K562 (cell line): ENCODE results near the gene BRAT1. TPM values are rescaled to one million over a fixed set of nuclear protein-coding genes. Genes with fewer than 3 reads are reported as not detected.

Experiments used
- ATAC-seq: fragments of 200-7000 bp; cut with Tn5 transposase; 3 replicates; pipeline ENCODE4 v1.9.1; 2020; ENCODE audit warnings: moderate library complexity
- BruUV-seq: library from RNA; stranded (reverse); fragments of 400-500 nt; replicated peaks from 2 replicates; lab custom pipeline; 2021; lab: Mats Ljungman, UMichigan
- CTCF ChIA-PET: fragments of 300-600 bp; formaldehyde crosslinking; extraction: SDS; loops from one replicate; lab custom pipeline; 2021; ENCODE audit warnings: low intra/inter-chr PET ratio; lab: Yijun Ruan, JAX
- POLR2A ChIA-PET: fragments of 300-600, 350-650 bp; sonication (Branson Sonifier 250); formaldehyde crosslinking; extraction: SDS; loops from one replicate; lab custom pipeline; 2021; ENCODE audit warnings: antibody characterized with exemption, inconsistent platforms; lab: Yijun Ruan, JAX
- DNase-seq, 4 experiments: peaks; one replicate each; pipeline versions ENCODE4 v3.0.0 to v3.0.0-alpha.2; 2011 to 2018; ENCODE audit warnings: low spot score in 3 of 4, mixed read lengths in 3 of 4; ENCODE audit errors: extremely low read depth in 1 of 4
- FAIRE-seq: peaks from 2 replicates; lab custom pipeline; 2011; peaks lifted over from hg19 to GRCh38; lab: Jason Lieb, UNC
- H2AFZ ChIP-seq: 2 replicates; pipeline ENCODE4 v1.6.0; 2011; ENCODE audit warnings: low read depth, low read length, control low read depth, inconsistent platforms
- H3K27ac ChIP-seq: fragments of 200-600 bp; 3 replicates; pipeline ENCODE4 v1.8.0; 2011; ENCODE audit warnings: low read depth, mild to moderate bottlenecking, control low read depth, inconsistent platforms, low read length, moderate library complexity, mixed read lengths; ENCODE audit errors: extremely low read depth
- H3K27me3 ChIP-seq, 2 experiments: fragments of 300-600 bp in 1 of 2; 2 replicates in 1 of 2; 3 replicates in 1 of 2; pipeline versions ENCODE4 v1.6.0 to v1.8.0; 2011; ENCODE audit warnings: inconsistent platforms in 2 of 2, low read length in 2 of 2, mild to moderate bottlenecking in 1 of 2, mixed read lengths in 1 of 2, moderate library complexity in 1 of 2; ENCODE audit not compliant: control insufficient read depth in 2 of 2, insufficient read depth in 2 of 2
- H3K36me3 ChIP-seq: fragments of 300-600 bp; 3 replicates; pipeline ENCODE4 v1.8.0; 2011; ENCODE audit warnings: mild to moderate bottlenecking, low read length, inconsistent platforms; ENCODE audit not compliant: control insufficient read depth, insufficient read depth
- H3K4me1 ChIP-seq, 2 experiments: fragments of 200-600 bp in 1 of 2; replicated peaks in 1 of 2; 2 replicates in 1 of 2; 3 replicates in 1 of 2; pipeline versions ENCODE4 v1.5.1 to v1.8.0; 2011; ENCODE audit warnings: inconsistent platforms in 2 of 2, low read length in 2 of 2, mild to moderate bottlenecking in 1 of 2, mixed read lengths in 1 of 2, moderate library complexity in 1 of 2; ENCODE audit not compliant: control insufficient read depth in 2 of 2, insufficient read depth in 2 of 2
- H3K4me2 ChIP-seq: 2 replicates; pipeline ENCODE4 v1.6.1; 2011; ENCODE audit warnings: low read length, control low read depth, inconsistent platforms, mixed read lengths; ENCODE audit not compliant: insufficient read depth
- H3K4me3 ChIP-seq: fragments of 200-600 bp; sonication (generic), shearing (Covaris generic); 2 replicates; pipeline ENCODE4 v1.5.1; 2016; ENCODE audit warnings: control low read depth, inconsistent platforms
- H3K79me2 ChIP-seq: fragments of 200-600 bp; 3 replicates; pipeline ENCODE4 v1.8.0; 2011; ENCODE audit warnings: low read length, inconsistent platforms; ENCODE audit not compliant: control insufficient read depth, insufficient read depth
- H3K9ac ChIP-seq, 2 experiments: 2 replicates each; pipeline versions ENCODE4 v1.6.0 to v1.6.1; 2011; ENCODE audit warnings: low read depth in 2 of 2, low read length in 2 of 2, control low read depth in 1 of 2, inconsistent platforms in 1 of 2, mild to moderate bottlenecking in 1 of 2, mixed read lengths in 1 of 2; ENCODE audit not compliant: insufficient read depth in 1 of 2
- H3K9me1 ChIP-seq: one replicate; pipeline ENCODE4 v1.6.0; 2011; ENCODE audit warnings: inconsistent platforms, mild to moderate bottlenecking, low read length, moderate library complexity; ENCODE audit not compliant: control insufficient read depth, insufficient read depth
- H3K9me3 ChIP-seq: replicated peaks from 2 replicates; pipeline ENCODE4 v1.5.1; 2011; ENCODE audit warnings: low read depth, low read length, inconsistent platforms; ENCODE audit not compliant: control insufficient read depth, insufficient read depth
- H4K20me1 ChIP-seq: replicated peaks from 2 replicates; pipeline ENCODE4 v1.6.1; 2011; ENCODE audit warnings: low read length, inconsistent platforms, mixed read lengths; ENCODE audit not compliant: control insufficient read depth, insufficient read depth
- ARID1B ChIP-seq: fragments of 450-650 bp; IDR thresholded peaks from 2 replicates; pipeline ENCODE4 v1.6.1; 2016; ENCODE audit warnings: antibody characterized with exemption, mild to moderate bottlenecking, inconsistent platforms
- CBFA2T2 ChIP-seq: fragments of 450-650 bp; conservative IDR thresholded peaks from 2 replicates; pipeline ENCODE4 v1.6.1; 2017; ENCODE audit warnings: mild to moderate bottlenecking
- EGR1 ChIP-seq: fragments of 450-650 bp; conservative IDR thresholded peaks from 2 replicates; pipeline ENCODE4 v1.6.1; 2017; ENCODE audit warnings: mild to moderate bottlenecking
- ETS2 ChIP-seq: IDR thresholded peaks from 2 replicates; pipeline ENCODE4 v1.6.1; 2016; ENCODE audit warnings: borderline replicate concordance, missing genetic modification characterization, mild to moderate bottlenecking, moderate library complexity, missing compliant biosample characterization; ENCODE audit not compliant: poor library complexity, severe bottlenecking
- KAT2B ChIP-seq: IDR thresholded peaks from one replicate; pipeline ENCODE4 v1.6.1; 2012; ENCODE audit warnings: low read depth, mild to moderate bottlenecking, control low read depth, inconsistent platforms, low read length, moderate library complexity
- NFE2 ChIP-seq: IDR thresholded peaks from 2 replicates; pipeline ENCODE4 v1.6.1; 2014; ENCODE audit warnings: antibody characterized with exemption, low read depth
- POLR3G ChIP-seq: IDR thresholded peaks from 2 replicates; pipeline ENCODE4 v1.6.1; 2011; ENCODE audit not compliant: insufficient read length, insufficient replicate concordance; ENCODE audit errors: extremely low read depth
- RBFOX2 ChIP-seq: fragments of 200-400 bp; formaldehyde crosslinking; IDR thresholded peaks from 2 replicates; pipeline ENCODE4 v1.6.1; 2017; ENCODE audit warnings: low read depth, mild to moderate bottlenecking, low read length, moderate library complexity
- RFX1 ChIP-seq: fragments of 450-650 bp; IDR thresholded peaks from 2 replicates; pipeline ENCODE4 v1.6.1; 2016; ENCODE audit warnings: mild to moderate bottlenecking, moderate library complexity
- SMARCC2 ChIP-seq: fragments of 450-650 bp; IDR thresholded peaks from 2 replicates; pipeline ENCODE4 v1.6.1; 2017; ENCODE audit warnings: antibody characterized with exemption, moderate library complexity, mild to moderate bottlenecking, low read depth
- SMARCE1 ChIP-seq: fragments of 450-650 bp; IDR thresholded peaks from 2 replicates; pipeline ENCODE4 v1.7.1; 2016; ENCODE audit warnings: mild to moderate bottlenecking
- ZNF263 ChIP-seq: sonication (generic); formaldehyde crosslinking; IDR thresholded peaks from 2 replicates; pipeline ENCODE4 v1.8.0; 2022; ENCODE audit warnings: mild to moderate bottlenecking, missing genetic modification reagents, borderline replicate concordance
- WGBS: fragments of 100-300 bp; shearing (Covaris generic); methylation state at CpG from one replicate; pipeline ENCODE4 v1.1.6; 2016; ENCODE audit warnings: low coverage, mixed read lengths; ENCODE audit not compliant: insufficient coverage; ENCODE audit errors: missing lambda C conversion rate; 5-methylcytosine and 5-hydroxymethylcytosine counted together
- in situ Hi-C: fragments of 300-500 bp; cut with MboI; formaldehyde crosslinking; loops from 4 replicates; pipeline ENCODE4 v1.15.0; 2018; ENCODE audit warnings: inconsistent platforms, mixed read lengths
- intact Hi-C: fragments of 100-400 bp; cut with micrococcal nuclease; formaldehyde crosslinking; loops from 2 replicates; pipeline ENCODE4 v1.14.2; 2022
- polyA plus RNA-seq, 8 experiments: library from polyadenylated mRNA; depleted of rRNA in 4 of 8; stranded (reverse) in 5 of 8; unstranded in 3 of 8; fragments of >200 nt; fragmentation: Nextera tagmentation in 2 of 8; fragmentation: Illumina TruSeq in 1 of 8; extraction: Ambion mirVana in 2 of 8; extraction: Trizol in 1 of 8; gene quantifications; 2 replicates each; pipeline versions ENCODE4 v1.2.1 to v1.2.3, GENCODE V29; 2011 to 2014; ENCODE audit warnings: inconsistent platforms in 1 of 8, missing spikeins in 1 of 8
- total RNA-seq, 7 experiments: library from RNA; depleted of rRNA in 6 of 7; stranded (reverse); fragments of >200 nt in 6 of 7; fragmentation: Illumina TruSeq in 2 of 7; extraction: Trizol in 2 of 7; gene quantifications; 2 replicates each; pipeline versions ENCODE4 v1.2.1 to v1.2.3, GENCODE V29; 2011 to 2021; ENCODE audit warnings: low replicate concordance in 1 of 7
- TF ChIP-seq, protein P1 (sequence below): IDR thresholded peaks from 2 replicates; pipeline ENCODE4 v1.6.1; 2012; ENCODE audit warnings: low read depth, low read length, improper control_type of control experiment, borderline replicate concordance
- TF ChIP-seq, protein P2 (sequence below): sonication (generic); formaldehyde crosslinking; IDR thresholded peaks from 2 replicates; pipeline ENCODE4 v1.8.1; 2022; ENCODE audit warnings: missing genetic modification reagents
- TF ChIP-seq, protein P3 (sequence below): sonication (generic); formaldehyde crosslinking; IDR thresholded peaks from 2 replicates; pipeline ENCODE4 v1.9.0; 2022; ENCODE audit warnings: mild to moderate bottlenecking, missing genetic modification reagents

Gene BRAT1
- total and polyA plus RNA-seq, 9 of the 15 experiments (the other 6 are each of a cell fraction or from before 2014, with no cell fraction given), result 0.13 to 49.6 (median 10.5) TPM

DNA sequence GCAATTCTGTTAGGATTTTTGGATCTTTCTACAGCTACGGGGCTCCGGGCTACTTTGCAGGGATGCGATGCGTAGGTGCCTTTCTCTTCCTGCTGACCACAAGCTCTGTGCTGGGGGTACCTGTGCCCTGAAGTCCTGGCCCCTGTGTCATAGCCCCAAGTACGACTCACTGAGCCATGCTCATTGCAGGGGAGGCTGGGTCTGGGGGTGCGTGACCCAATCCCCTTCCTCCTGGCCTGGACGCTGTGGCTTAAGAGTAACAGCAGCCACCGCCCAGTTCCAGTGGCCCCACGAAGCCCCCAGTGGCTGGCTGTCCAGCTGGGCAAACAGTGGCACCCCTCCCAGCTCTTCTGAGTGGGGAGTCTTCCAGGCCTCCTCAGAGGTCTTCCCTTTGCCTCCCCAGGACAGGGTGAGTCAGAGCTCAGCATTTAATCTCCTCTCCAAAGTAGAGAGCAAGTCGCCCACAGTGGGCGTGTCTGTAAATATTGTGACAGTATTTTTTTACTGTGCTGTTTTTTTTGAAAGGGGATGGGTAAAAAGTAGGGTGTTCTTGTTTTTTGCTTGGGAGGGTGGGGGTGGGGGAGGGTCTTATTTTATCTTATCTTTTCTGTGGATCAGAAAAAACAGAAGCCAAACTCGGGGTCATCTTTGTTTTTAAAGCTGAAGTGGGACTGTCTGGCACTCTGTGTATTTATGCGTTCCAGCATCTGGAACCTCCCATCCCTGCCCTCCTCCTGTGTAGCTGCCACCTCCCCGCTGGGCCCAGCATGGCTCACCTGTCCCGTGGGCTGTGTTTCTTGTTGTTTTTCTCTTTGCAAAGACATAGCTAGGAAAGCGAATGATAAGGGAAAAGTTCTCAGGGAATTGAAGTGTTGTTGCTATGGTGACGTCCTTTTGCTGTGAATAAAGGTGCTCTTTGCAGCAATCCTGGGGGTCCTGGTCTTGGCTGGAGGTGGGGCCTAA is 27.5 kb downstream of the BRAT1 start:
- peak; percentile 77 to 86 (median 80) for DNase-seq
- Histone ChIP-seq H3K27me3 (peaks cover 0 to 4% of the 10 kb centered on the region in 2 experiments; a peak in 1 of 5 replicates), H3K4me2 (peak overlapping the region; percentile 39; the same call in 1 of the 2 replicates), H2AFZ (no peak overlapping the region), H3K36me3 (no peaks in the 10 kb centered on the region), H3K9me3 (no peaks in the 10 kb centered on the region), H3K9me1 (no peaks in the 10 kb centered on the region), H3K27ac (0 out of 3 replicates have a peak overlapping the region, but pooled peaks have one; percentile 49), H3K4me3 (no peak overlapping the region), H3K4me1 (peaks cover 25 to 87% of the 10 kb centered on the region in 2 experiments), H3K79me2 (no peaks in the 10 kb centered on the region), H3K9ac (peak overlapping the region in 1 of 2 experiments; percentile 75; a peak in 2 of 4 replicates), H4K20me1 (no peaks in the 10 kb centered on the region; the same call in 1 of the 2 replicates)
- intact Hi-C loops, result no loop called here
- no TSS peak for BruUV-seq
- in situ Hi-C loops, result no loop called here
- ChIA-PET POLR2A (interaction anchor here (0.6 to 1.9 kb wide), 2 partner anchors 17 to 206 kb away, joined by 4 read pairs; no protein-coding TSS in a partner anchor), CTCF (interaction anchor here (1.2 kb wide), 1 partner anchor 153 kb away, joined by 4 read pairs; no protein-coding TSS in a partner anchor)
- FAIRE-seq, result peak; percentile 89
- ATAC-seq, result peak; percentile 74
- 31% methylated on average over 15 of the region's 17 CpGs for WGBS
- no peak for TF ChIP-seq POLR3G
- TF ChIP-seq, protein P1, sequence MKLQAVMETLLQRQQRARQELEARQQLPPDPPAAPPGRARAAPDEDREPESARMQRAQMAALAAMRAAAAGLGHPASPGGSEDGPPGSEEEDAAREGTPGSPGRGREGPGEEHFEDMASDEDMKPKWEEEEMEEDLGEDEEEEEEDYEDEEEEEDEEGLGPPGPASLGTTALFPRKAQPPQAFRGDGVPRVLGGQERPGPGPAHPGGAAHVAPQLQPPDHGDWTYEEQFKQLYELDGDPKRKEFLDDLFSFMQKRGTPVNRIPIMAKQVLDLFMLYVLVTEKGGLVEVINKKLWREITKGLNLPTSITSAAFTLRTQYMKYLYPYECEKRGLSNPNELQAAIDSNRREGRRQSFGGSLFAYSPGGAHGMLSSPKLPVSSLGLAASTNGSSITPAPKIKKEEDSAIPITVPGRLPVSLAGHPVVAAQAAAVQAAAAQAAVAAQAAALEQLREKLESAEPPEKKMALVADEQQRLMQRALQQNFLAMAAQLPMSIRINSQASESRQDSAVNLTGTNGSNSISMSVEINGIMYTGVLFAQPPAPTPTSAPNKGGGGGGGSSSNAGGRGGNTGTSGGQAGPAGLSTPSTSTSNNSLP, result no peak
- TF ChIP-seq SMARCE1, result peak; percentile 68; the same call in 1 of the 2 replicates
- TF ChIP-seq ETS2 (tag), result no peak
- peak; percentile 89 for TF ChIP-seq RFX1
- TF ChIP-seq ZNF263 (CRISPR knock-in tag), result peak; percentile 62; the same call in 1 of the 2 replicates
- TF ChIP-seq, protein P2, sequence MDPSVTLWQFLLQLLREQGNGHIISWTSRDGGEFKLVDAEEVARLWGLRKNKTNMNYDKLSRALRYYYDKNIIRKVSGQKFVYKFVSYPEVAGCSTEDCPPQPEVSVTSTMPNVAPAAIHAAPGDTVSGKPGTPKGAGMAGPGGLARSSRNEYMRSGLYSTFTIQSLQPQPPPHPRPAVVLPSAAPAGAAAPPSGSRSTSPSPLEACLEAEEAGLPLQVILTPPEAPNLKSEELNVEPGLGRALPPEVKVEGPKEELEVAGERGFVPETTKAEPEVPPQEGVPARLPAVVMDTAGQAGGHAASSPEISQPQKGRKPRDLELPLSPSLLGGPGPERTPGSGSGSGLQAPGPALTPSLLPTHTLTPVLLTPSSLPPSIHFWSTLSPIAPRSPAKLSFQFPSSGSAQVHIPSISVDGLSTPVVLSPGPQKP (CRISPR knock-in tag), result no peak
- TF ChIP-seq RBFOX2, result no peak
- TF ChIP-seq KAT2B, result no peak
- TF ChIP-seq ARID1B, result peak; percentile 56
- peak; percentile 19; the same call in 1 of the 2 replicates for TF ChIP-seq CBFA2T2
- TF ChIP-seq EGR1, result peak; percentile 66
- 0 out of 2 replicates have a peak, but pooled peaks have one; percentile 38 for TF ChIP-seq SMARCC2
- TF ChIP-seq, protein P3, sequence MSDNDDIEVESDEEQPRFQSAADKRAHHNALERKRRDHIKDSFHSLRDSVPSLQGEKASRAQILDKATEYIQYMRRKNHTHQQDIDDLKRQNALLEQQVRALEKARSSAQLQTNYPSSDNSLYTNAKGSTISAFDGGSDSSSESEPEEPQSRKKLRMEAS (CRISPR knock-in tag), result no peak
- peak; percentile 3; the same call in 1 of the 2 replicates for TF ChIP-seq NFE2
